HFF-Myc (cell line): ENCODE results near the gene ACTR1A.

ENCODE experiments used
- DNase-seq: peaks from one replicate; pipeline ENCODE4 v3.0.0-alpha.2; 2011; ENCODE audit warnings: low read depth; ENCODE audit errors: extremely low read depth
- H3K4me3 ChIP-seq: replicated peaks from 2 replicates; pipeline ENCODE4 v1.5.1; 2011; ENCODE audit warnings: low read depth, mild to moderate bottlenecking, control low read depth, low read length
- CTCF ChIP-seq: IDR thresholded peaks from 2 replicates; pipeline ENCODE4 v1.5.1; 2012; ENCODE audit warnings: mild to moderate bottlenecking, low read depth, low read length, control low read depth; ENCODE audit errors: missing control alignments

The ACTR1A gene

GRCh38 chr10:102436312-102436711 is 66.2 kb downstream of the ACTR1A start:
- DNase-seq, result no peak
- no peak for TF ChIP-seq CTCF
- H3K4me3 ChIP-seq, result peak overlapping the region; percentile 39

GRCh38 chr10:102435529-102436233 is 66.8 kb downstream of the ACTR1A start:
- no peak for DNase-seq
- H3K4me3 ChIP-seq, result peak overlapping the region; percentile 39
- TF ChIP-seq CTCF, result no peak

GRCh38 chr10:102435133-102435497 is 67.4 kb downstream of the ACTR1A start:
- DNase-seq, result no peak
- no peak for TF ChIP-seq CTCF
- no peak overlapping the region for H3K4me3 ChIP-seq

- TF ChIP-seq CTCF, result no peak
- no peak for DNase-seq
- no peak overlapping the region for H3K4me3 ChIP-seq
Measured at GRCh38 chr10:102434394-102435132, 67.9 kb downstream of the ACTR1A start.

- no peak overlapping the region for H3K4me3 ChIP-seq
- DNase-seq, result no peak
- no peak for TF ChIP-seq CTCF
Measured at GRCh38 chr10:102433619-102434046, 68.9 kb downstream of the ACTR1A start.

- TF ChIP-seq CTCF, result no peak
- peak within 1 kb of the TSS; percentile 66 for H3K4me3 ChIP-seq
- DNase-seq, result peak; percentile 87
Measured at GRCh38 chr10:102432162-102432950, 70.2 kb downstream of the ACTR1A start, which contains the start of gene CUEDC2. TSS of gene CUEDC2 (minus strand) at chr10:102432574. CDS start at chr10:102425188, 7,386 bp downstream.
